IPS-NIHi7 (cell line): ENCODE results near the gene TUT1.
"Not testable (repeated sequence)": the region's sequence is repeated elsewhere in the genome, so short reads cannot be mapped to it uniquely, and the experiment has no call there.

Experiments used
- DNase-seq: peaks from one replicate; pipeline ENCODE4 v3.0.0; 2012; ENCODE audit warnings: mixed read lengths; ENCODE audit errors: extremely low spot score

The TUT1 gene

GRCh38 chr11:62591448-62592145 is at the start of gene TUT1:
TUT1 (minus strand) TSS chr11:62591523; CDS start chr11:62591485, 38 bp downstream.
- DNase-seq, result peak; percentile 90

GRCh38 chr11:62632492-62632891 is 41.2 kb upstream of the TUT1 start:
- no peak for DNase-seq

DNA sequence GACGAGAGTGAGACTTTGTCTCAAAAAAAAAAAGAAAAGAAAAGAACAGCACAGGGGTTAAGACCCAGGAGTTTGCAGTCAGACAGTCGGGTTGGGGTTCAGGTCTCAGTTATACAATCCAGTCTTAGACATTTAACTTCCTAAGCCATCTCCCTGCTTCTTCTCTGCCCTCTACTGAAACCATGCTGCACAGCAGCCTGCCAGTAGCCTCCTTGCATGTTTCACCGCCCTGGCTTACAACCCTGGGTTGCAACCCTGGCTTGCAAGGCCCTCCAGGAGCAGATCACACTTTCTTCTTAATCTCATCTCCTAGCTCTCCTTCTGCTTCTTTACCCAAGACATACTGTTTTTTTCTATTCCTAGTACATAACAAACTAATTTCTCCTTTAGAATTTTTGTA is 36.4 kb upstream of the TUT1 start:
- no peak for DNase-seq

DNA sequence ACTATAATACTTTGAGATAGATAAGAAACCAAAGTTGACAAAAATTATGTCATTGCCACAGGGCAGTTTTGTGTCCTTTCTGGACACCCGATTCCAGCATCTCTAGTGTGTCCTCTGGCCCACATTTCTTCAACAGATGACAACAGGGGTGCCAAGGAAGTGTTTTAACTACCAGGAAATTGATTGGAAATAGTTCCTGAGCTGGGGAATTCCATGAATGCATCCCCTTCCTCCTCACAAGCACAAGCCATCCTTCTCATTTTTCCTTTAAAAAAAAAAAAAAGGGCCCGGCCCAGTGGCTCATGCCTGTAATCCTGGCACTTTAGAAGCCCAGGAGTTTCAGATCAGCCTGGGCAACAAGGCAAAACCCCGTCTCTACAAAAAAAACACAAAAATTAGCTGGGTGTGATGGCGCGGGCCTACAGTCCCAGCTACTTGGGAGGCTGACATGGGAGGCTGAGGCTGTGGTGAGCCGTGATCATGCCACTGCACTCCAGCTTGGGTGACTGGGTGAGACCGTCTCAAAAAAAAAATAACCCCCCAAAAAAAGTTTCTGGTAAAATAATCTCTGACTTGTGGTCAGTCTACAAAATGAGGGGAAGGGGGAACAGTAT is 31.3 kb upstream of the TUT1 start:
- no peak for DNase-seq

- peak; percentile 99 for DNase-seq
Measured at GRCh38 chr11:62621567-62622470, 30.5 kb upstream of the TUT1 start, which contains the start of gene B3GAT3. B3GAT3 (minus strand) TSS chr11:62621986; CDS start chr11:62621947, 39 bp downstream.

DNA sequence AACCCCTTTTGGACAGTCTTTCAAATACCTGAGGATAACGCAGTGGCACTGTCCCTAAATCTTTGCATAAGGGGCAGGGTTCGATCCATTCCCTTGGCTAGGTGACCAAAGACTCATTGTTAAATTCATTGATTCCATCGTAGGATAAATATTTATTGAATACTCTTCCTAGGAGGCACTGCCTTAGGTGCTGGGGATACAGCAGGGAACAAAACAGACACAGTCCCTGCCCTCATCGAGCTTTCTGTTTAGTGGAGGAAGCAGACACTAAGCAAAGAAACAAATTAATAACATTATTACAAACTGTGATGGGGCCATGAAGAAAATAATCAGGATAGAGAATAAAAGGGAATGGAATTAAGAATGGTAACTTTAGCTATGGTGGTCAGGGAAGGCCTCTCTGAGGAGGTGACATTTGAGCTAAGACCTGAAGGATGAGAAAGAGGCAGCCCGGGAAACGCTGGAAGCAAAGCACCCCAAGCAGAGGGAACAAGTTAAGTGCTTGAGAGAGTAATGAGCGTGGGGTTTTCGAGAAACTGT is 29.8 kb upstream of the TUT1 start:
- DNase-seq, result no peak

- DNase-seq, result not testable (repeated sequence)
Measured at GRCh38 chr11:62616957-62617356, 25.6 kb upstream of the TUT1 start.

DNA sequence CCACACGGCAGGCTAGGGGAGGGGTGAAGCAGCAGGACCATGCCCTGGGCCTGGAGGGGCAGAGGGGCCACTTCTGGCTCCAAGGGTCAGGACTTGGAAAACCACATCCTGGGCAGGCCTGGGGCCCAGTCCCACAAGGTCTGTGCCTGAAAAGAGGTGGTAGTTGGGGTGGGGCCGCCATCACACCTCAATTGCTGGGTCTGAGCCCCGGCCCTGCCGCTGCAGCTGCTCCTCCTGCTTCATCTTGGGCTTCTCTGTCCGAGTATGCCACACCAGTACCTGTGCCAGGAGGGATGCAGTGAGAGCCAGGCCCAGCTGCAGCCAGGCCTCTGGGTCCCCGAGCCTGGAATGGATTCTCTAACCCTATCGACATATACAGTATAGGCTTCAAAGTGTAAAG is 24.2 kb upstream of the TUT1 start:
- no peak for DNase-seq

DNA sequence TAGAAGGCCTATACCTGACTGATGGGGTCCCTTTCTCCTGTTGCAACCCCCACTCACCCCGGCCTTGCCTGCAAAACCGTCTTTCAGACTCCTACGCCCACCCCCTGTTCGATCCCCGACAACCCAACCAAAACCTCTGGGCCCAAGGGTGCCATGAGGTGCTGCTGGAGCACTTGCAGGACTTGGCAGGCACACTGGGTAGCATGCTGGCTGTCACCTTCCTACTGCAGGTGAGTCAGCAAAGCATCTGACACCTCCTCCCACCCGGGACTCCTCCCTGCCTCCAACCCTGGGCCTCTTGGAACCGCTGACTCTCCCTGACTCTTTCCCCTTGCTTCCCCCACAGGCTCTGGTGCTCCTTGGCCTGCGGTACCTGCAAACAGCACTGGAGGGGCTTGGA is 23.0 kb upstream of the TUT1 start:
- no peak for DNase-seq

GRCh38 chr11:62613291-62613778 is 22.0 kb upstream of the TUT1 start:
- no peak for DNase-seq

GRCh38 chr11:62612366-62613290 is 21.3 kb upstream of the TUT1 start, which contains the start of the genes EML3 and ROM1:
EML3 (minus strand) TSS chr11:62612775; CDS start chr11:62612457, 318 bp downstream.
ROM1 (plus strand) TSS chr11:62613257; CDS start chr11:62613282, 25 bp downstream.
- DNase-seq, result peak; percentile 97

GRCh38 chr11:62611705-62612365 is 20.5 kb upstream of the TUT1 start:
- DNase-seq, result no peak

- DNase-seq, result no peak
Measured at GRCh38 chr11:62610814-62611704, 19.7 kb upstream of the TUT1 start.

GRCh38 chr11:62610403-62610802 is 19.1 kb upstream of the TUT1 start:
- DNase-seq, result no peak

DNA sequence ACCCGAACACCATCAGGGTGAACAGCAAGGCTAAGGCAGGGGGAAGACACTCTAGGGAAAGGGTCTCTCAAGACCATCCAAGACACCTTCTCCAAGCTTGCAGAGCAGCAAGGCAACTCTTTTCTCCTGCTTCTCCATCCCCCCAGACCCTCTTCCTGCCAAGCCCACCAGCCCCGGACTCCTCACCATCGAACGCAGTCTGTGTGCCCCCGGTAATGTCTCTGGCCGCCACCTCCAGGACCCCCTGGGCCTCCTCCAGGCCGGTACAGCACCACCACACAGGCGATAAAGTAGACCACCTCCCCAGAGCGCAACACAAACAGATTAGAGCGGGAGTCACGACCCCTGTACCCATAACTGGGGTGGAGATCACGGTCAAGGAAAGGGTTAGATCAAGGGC is 17.5 kb upstream of the TUT1 start:
- no peak for DNase-seq

DNA sequence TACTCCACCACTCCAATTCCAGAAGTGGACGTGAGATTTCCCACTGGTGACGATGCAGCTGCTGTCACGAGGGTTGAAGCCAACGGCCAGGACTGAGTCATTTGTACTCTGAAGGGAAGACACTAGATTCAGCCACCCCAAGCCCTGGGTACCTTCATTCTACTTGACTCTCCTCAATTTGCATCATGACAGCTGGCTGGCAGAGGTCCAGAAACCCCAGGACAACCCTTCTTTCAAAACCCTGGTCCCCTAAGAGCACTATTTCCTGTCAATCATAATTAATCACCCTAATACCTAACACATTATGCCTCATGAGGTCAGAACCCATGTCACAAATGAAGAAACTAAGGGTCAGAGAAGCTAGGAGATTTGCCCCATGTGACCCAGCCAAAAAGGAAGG is 16.4 kb upstream of the TUT1 start:
- no peak for DNase-seq

DNA sequence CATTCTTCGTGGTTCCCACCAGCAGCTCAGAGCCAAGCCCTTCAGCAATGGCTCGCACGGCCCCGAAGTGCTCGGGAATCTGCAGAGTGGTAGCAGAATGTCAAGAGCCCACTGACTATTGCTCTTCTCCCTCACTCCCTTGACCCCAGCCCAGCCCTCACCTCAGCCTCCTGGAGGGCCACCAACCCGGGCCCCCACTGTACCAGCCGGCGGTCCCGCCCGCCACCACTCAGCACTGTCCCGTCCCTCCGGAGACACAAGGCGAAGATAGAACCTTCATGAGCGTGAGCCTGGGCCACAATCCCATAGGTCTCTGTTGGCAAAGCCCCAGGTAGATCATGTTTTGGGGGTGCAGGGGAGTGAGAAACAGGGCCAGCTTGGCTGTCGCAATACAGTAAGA is 14.6 kb upstream of the TUT1 start:
- DNase-seq, result no peak

- DNase-seq, result no peak
Measured at GRCh38 chr11:62605467-62605866, 14.1 kb upstream of the TUT1 start.

- DNase-seq, result no peak
Measured at GRCh38 chr11:62604460-62605120, 13.3 kb upstream of the TUT1 start.
